GM23248 (cell line): ENCODE data around the gene INTS7.

Experiments
- EZH2 ChIP-seq: fragments of 200-600 bp; sonication (generic); IDR thresholded peaks from 2 replicates; pipeline ENCODE4 v1.6.1; 2018; ENCODE audit warnings: antibody characterized with exemption, mild to moderate bottlenecking; ENCODE audit not compliant: insufficient read depth, poor library complexity, severe bottlenecking
- EZH2phosphoT487 ChIP-seq: fragments of 200-600 bp; sonication (generic); IDR thresholded peaks from 2 replicates; pipeline ENCODE4 v1.6.1; 2018; ENCODE audit warnings: antibody characterized with exemption, moderate library complexity, mild to moderate bottlenecking, low read depth; ENCODE audit not compliant: insufficient read depth

- no peak for TF ChIP-seq EZH2
- no peak for TF ChIP-seq EZH2phosphoT487
These were observed 43.7 kb downstream of the INTS7 start for GRCh38 chr1:211991695-211992094.
